HFF-Myc (cell line): ENCODE results near the gene NT5DC3.

ENCODE experiments used
- DNase-seq: peaks from one replicate; pipeline ENCODE4 v3.0.0-alpha.2; 2011; ENCODE audit warnings: low read depth; ENCODE audit errors: extremely low read depth
- H3K4me3 ChIP-seq: replicated peaks from 2 replicates; pipeline ENCODE4 v1.5.1; 2011; ENCODE audit warnings: low read depth, mild to moderate bottlenecking, control low read depth, low read length
- TF ChIP-seq, protein P1 (sequence below): IDR thresholded peaks from 2 replicates; pipeline ENCODE4 v1.5.1; 2012; ENCODE audit warnings: mild to moderate bottlenecking, low read depth, low read length, control low read depth; ENCODE audit errors: missing control alignments

Gene NT5DC3

GRCh38 chr12:103756443-103756842, 84.6 kb downstream of the NT5DC3 start:
- TF ChIP-seq, protein P1, sequence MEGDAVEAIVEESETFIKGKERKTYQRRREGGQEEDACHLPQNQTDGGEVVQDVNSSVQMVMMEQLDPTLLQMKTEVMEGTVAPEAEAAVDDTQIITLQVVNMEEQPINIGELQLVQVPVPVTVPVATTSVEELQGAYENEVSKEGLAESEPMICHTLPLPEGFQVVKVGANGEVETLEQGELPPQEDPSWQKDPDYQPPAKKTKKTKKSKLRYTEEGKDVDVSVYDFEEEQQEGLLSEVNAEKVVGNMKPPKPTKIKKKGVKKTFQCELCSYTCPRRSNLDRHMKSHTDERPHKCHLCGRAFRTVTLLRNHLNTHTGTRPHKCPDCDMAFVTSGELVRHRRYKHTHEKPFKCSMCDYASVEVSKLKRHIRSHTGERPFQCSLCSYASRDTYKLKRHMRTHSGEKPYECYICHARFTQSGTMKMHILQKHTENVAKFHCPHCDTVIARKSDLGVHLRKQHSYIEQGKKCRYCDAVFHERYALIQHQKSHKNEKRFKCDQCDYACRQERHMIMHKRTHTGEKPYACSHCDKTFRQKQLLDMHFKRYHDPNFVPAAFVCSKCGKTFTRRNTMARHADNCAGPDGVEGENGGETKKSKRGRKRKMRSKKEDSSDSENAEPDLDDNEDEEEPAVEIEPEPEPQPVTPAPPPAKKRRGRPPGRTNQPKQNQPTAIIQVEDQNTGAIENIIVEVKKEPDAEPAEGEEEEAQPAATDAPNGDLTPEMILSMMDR, result no peak
- DNase-seq, result no peak
- no peak overlapping the region for H3K4me3 ChIP-seq

DNA sequence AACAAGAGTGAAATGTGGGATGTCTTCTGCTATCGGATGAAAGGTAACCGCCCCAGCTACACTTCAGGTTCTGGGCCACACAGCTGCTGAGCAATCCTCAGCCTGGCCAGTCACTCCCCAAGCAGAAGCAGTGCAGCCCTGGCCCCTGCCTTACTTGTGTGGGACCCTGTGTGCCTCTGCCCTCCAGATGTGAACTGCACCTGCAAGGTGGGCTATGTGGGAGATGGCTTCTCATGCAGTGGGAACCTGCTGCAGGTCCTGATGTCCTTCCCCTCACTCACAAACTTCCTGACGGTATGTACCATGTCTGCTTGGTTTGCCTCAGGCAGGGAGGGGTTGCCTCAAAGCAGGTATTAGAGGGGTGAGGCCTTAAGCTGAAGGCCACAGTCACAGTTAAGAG, 85.6 kb downstream of the NT5DC3 start:
- DNase-seq, result no peak
- TF ChIP-seq, protein P1, result no peak
- no peak overlapping the region for H3K4me3 ChIP-seq

DNA sequence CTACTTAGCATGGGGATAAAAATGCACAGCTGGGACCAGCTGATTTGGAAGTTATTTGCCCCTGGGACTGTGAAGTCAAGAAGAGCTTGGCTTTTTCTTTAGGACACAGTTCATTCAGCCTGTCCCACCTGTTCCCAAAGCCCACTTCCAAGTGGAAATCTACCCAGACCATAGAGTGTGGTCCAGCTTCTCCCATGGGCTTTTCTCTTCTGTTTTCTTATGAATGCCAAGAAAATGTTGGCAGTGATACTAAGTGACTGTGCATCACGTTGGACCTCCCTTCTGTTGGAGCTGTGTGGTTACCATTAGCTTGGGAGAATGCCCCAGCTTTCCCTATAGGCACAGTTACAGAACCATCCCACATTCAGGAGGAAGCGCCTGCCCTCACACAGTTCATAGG, 89.4 kb downstream of the NT5DC3 start:
- TF ChIP-seq, protein P1, result no peak
- no peak overlapping the region for H3K4me3 ChIP-seq
- no peak for DNase-seq

DNA sequence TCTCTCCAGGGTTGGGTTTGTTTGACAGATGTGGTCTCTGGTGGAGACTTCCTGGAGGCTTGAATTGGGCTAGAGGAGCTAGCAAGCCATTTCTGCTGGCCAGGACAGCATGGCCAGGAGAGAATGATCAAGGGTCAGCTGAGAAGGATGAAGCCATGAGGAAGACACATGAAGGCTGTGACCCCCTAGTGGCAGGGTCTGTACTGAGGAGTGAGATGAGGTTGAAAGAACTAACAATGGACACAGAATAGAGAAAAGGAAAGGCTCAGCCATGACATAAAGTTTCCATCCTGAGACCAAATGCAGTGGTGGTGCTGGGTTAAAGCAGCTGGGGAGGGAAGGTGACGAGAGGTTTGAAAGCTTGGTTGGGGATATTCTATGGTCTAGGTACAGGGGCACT, 89.9 kb downstream of the NT5DC3 start:
- TF ChIP-seq, protein P1, result peak; percentile 12
- H3K4me3 ChIP-seq, result no peak overlapping the region
- no peak for DNase-seq

GRCh38 chr12:103748875-103749274, 92.2 kb downstream of the NT5DC3 start:
- TF ChIP-seq, protein P1, result no peak
- no peak overlapping the region for H3K4me3 ChIP-seq
- DNase-seq, result no peak

DNA sequence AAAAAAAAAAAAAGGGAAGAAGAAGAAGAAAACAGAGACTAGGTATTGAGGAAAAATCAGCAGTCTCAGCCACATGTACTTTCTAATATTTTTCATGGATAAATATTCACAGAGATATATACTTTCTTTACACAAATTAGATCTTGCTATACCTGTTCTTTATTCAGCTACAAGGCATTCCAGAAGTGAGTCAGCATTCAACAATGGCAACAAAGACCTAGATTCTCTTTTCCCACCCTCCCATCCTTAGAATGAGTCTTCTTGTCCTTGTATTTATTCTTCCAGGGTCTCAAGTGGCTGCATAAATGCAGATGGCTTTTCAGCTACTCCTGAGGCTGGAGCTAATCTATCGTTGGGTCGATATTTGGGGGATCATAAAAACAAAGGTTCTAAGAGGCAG, 93.0 kb downstream of the NT5DC3 start:
- TF ChIP-seq, protein P1, result no peak
- no peak for DNase-seq
- H3K4me3 ChIP-seq, result no peak overlapping the region

- no peak for DNase-seq
- TF ChIP-seq, protein P1, result no peak
- no peak overlapping the region for H3K4me3 ChIP-seq
Measured at GRCh38 chr12:103745962-103746361, 95.1 kb downstream of the NT5DC3 start.
